Smooth muscle cell (in vitro differentiated cells): ENCODE measurements around the gene CKAP2L. TPM values are rescaled to one million over a fixed set of nuclear protein-coding genes. Genes with fewer than 3 reads are reported as not detected.

Experiments used
- DNase-seq: peaks from one replicate; lab custom pipeline; 2025; ENCODE audit not compliant: unreplicated experiment; lab: John Stamatoyannopoulos, UW
- H2AFZ ChIP-seq: fragments of 200-600 bp; sonication (generic); 2 replicates; pipeline ENCODE4 v1.6.0; 2016; ENCODE audit warnings: antibody characterized with exemption, low read depth, mild to moderate bottlenecking
- H3F3A ChIP-seq: fragments of 200-600 bp; sonication (generic); 2 replicates; pipeline ENCODE4 v1.6.0; 2017; ENCODE audit warnings: antibody characterized with exemption, low read depth
- H3K27ac ChIP-seq: fragments of 200-600 bp; sonication (generic); 2 replicates; pipeline ENCODE4 v1.5.1; 2016; ENCODE audit warnings: low read depth, mild to moderate bottlenecking
- H3K27me3 ChIP-seq: fragments of 200-600 bp; sonication (generic); 2 replicates; pipeline ENCODE4 v1.6.1; 2016; ENCODE audit warnings: low read depth, mild to moderate bottlenecking
- H3K36me3 ChIP-seq: fragments of 200-600 bp; sonication (generic); 2 replicates; pipeline ENCODE4 v1.5.1; 2016; ENCODE audit warnings: low read depth
- H3K4me1 ChIP-seq: fragments of 200-600 bp; sonication (generic); 2 replicates; pipeline ENCODE4 v1.5.1; 2016; ENCODE audit warnings: low read depth
- H3K4me2 ChIP-seq: fragments of 200-600 bp; sonication (generic); 2 replicates; pipeline ENCODE4 v1.6.0; 2016; ENCODE audit warnings: mild to moderate bottlenecking
- H3K4me3 ChIP-seq: fragments of 200-600 bp; sonication (generic); 2 replicates; pipeline ENCODE4 v1.5.1; 2016; ENCODE audit warnings: mild to moderate bottlenecking
- H3K79me2 ChIP-seq: fragments of 200-600 bp; sonication (generic); 2 replicates; pipeline ENCODE4 v1.6.0; 2016; ENCODE audit warnings: low read depth, mild to moderate bottlenecking
- H3K9ac ChIP-seq: fragments of 200-600 bp; sonication (generic); 2 replicates; pipeline ENCODE4 v1.6.0; 2016; ENCODE audit warnings: low read depth
- H3K9me3 ChIP-seq: fragments of 200-600 bp; sonication (generic); replicated peaks from 2 replicates; pipeline ENCODE4 v1.5.1; 2016; ENCODE audit warnings: low read depth
- H4K20me1 ChIP-seq: fragments of 200-600 bp; sonication (generic); 2 replicates; pipeline ENCODE4 v1.6.0; 2016; ENCODE audit warnings: low read depth
- WGBS: methylation state at CpG from one replicate; pipeline ENCODE4 v1.1.7; 2016; ENCODE audit warnings: low lambda C conversion rate; 5-methylcytosine and 5-hydroxymethylcytosine counted together
- polyA plus RNA-seq: library from polyadenylated mRNA; unstranded; fragments of >200 nt; fragmentation: Nextera tagmentation; extraction: Ambion mirVana; gene quantifications from 2 replicates; pipeline ENCODE4 v1.2.1, GENCODE V29; 2016
- total RNA-seq: library from RNA; depleted of rRNA; stranded (reverse); fragments of >200 nt; gene quantifications from 2 replicates; pipeline ENCODE4 v1.2.3, GENCODE V29; 2014
- TF ChIP-seq, protein P1 (sequence below): fragments of 200-600 bp; sonication (generic); IDR thresholded peaks from 2 replicates; pipeline ENCODE4 v1.5.1; 2017; ENCODE audit warnings: borderline replicate concordance, mild to moderate bottlenecking, antibody characterized with exemption; ENCODE audit not compliant: insufficient read depth, poor library complexity, severe bottlenecking

Gene CKAP2L
- total and polyA plus RNA-seq, 2 experiments from 2014 or later: 6.6 to 16.7 TPM

DNA sequence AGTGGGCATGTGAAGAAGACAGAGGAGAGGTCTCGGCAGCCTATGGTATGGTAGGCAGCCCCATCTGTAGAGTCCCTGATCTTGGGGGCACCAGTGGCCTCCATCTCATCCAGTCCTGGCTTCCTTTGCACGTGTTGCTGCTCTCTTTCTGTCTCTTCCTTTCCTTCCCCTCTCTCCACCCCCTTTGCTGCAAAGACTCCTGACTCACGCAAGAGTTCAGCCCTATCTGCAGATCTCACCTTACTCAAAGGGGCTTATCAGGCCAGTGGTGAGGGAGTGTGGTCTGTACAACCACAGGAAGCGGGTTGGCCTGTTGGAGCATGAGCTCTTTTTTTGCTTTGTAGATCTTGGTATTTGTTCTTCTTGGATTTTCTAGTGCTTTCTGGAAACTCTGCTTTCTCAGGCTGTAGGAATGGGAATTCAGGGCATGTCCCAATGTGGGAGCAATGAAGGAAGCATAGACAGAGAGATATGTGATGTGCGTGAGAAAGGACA lies 58.2 kb downstream of the CKAP2L start:
- Histone ChIP-seq H3K36me3 (no peaks in the 10 kb centered on the region), H3K79me2 (no peaks in the 10 kb centered on the region), H3K4me2 (peak overlapping the region; percentile 59), H3K9ac (no peak overlapping the region), H3K9me3 (no peaks in the 10 kb centered on the region), H3K27ac (peak overlapping the region; percentile 16), H3K4me3 (no peak overlapping the region), H3K4me1 (no peaks in the 10 kb centered on the region), H4K20me1 (no peaks in the 10 kb centered on the region), H3K27me3 (no peaks in the 10 kb centered on the region), H3F3A (no peaks in the 10 kb centered on the region), H2AFZ (no peak overlapping the region)
- TF ChIP-seq, protein P1, sequence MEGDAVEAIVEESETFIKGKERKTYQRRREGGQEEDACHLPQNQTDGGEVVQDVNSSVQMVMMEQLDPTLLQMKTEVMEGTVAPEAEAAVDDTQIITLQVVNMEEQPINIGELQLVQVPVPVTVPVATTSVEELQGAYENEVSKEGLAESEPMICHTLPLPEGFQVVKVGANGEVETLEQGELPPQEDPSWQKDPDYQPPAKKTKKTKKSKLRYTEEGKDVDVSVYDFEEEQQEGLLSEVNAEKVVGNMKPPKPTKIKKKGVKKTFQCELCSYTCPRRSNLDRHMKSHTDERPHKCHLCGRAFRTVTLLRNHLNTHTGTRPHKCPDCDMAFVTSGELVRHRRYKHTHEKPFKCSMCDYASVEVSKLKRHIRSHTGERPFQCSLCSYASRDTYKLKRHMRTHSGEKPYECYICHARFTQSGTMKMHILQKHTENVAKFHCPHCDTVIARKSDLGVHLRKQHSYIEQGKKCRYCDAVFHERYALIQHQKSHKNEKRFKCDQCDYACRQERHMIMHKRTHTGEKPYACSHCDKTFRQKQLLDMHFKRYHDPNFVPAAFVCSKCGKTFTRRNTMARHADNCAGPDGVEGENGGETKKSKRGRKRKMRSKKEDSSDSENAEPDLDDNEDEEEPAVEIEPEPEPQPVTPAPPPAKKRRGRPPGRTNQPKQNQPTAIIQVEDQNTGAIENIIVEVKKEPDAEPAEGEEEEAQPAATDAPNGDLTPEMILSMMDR: no peak
- no peak for DNase-seq
- 27% methylated on average over 5 of the region's 5 CpGs for WGBS

DNA sequence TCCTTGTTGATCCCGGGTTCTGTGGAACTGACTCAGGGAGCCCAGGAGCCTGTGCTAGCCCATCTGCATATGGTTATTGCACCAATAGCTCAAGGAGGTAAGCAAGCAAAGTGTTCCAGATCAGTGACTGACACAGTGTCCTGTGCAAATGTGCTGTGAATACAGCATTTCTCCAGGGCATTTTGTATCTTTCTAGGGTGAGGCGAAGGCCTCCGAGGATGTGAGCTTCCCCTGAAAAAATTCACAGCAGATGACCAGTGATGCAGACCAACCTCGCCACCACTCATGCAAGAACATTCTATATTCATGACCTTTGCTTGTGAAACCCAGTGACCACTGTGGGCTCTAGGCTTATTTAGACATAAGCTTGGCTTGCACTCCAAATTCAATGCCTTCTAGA lies 58.8 kb downstream of the CKAP2L start:
- H3K36me3 ChIP-seq: no peaks in the 10 kb centered on the region
- no peak overlapping the region for H3K4me2 ChIP-seq
- no peak overlapping the region for H2AFZ ChIP-seq
- H4K20me1 ChIP-seq: no peaks in the 10 kb centered on the region
- H3K4me3 ChIP-seq: no peak overlapping the region
- no peaks in the 10 kb centered on the region for H3F3A ChIP-seq
- no peak overlapping the region for H3K9ac ChIP-seq
- no peaks in the 10 kb centered on the region for H3K79me2 ChIP-seq
- no peaks in the 10 kb centered on the region for H3K4me1 ChIP-seq
- no peaks in the 10 kb centered on the region for H3K27me3 ChIP-seq
- no peak for DNase-seq
- 91% methylated on average over 4 of the region's 4 CpGs for WGBS
- TF ChIP-seq, protein P1: no peak
- no peaks in the 10 kb centered on the region for H3K9me3 ChIP-seq
- no peak overlapping the region for H3K27ac ChIP-seq

DNA sequence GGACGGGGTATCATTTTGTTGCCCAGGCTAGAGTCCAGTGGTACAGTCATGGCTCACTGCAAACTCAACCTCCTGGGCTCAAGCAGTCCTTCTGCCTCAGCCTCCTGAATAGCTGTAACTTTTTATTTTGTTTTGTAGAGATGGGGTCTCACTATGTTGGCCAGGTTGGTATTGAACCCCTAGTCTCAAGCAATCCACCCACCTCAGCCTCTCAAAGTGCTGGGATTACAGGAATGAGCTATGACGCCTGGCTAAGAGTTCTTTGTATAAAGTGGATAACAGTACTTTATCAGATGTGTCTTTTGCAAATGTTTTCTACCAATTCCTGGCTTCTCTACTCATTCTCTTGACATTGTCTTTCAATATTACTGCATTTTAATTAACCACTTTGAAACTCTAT lies 60.7 kb downstream of the CKAP2L start:
- 71% methylated on average over 2 of the region's 2 CpGs for WGBS
- H3K36me3 ChIP-seq: no peaks in the 10 kb centered on the region
- TF ChIP-seq, protein P1: no peak
- H3K4me3 ChIP-seq: no peak overlapping the region
- H3K4me1 ChIP-seq: no peaks in the 10 kb centered on the region
- DNase-seq: no peak
- H2AFZ ChIP-seq: no peak overlapping the region
- no peak overlapping the region for H3K4me2 ChIP-seq
- no peak overlapping the region for H3K27ac ChIP-seq
- no peaks in the 10 kb centered on the region for H4K20me1 ChIP-seq
- H3F3A ChIP-seq: no peaks in the 10 kb centered on the region
- no peaks in the 10 kb centered on the region for H3K9me3 ChIP-seq
- H3K79me2 ChIP-seq: no peaks in the 10 kb centered on the region
- no peaks in the 10 kb centered on the region for H3K27me3 ChIP-seq
- H3K9ac ChIP-seq: no peak overlapping the region

- Histone ChIP-seq H3K9me3 (no peaks in the 10 kb centered on the region), H4K20me1 (no peaks in the 10 kb centered on the region), H3K9ac (no peak overlapping the region), H3K4me1 (no peaks in the 10 kb centered on the region), H3K27ac (no peak overlapping the region), H2AFZ (no peak overlapping the region), H3K36me3 (no peaks in the 10 kb centered on the region), H3K79me2 (no peaks in the 10 kb centered on the region), H3K4me2 (no peak overlapping the region), H3K27me3 (no peaks in the 10 kb centered on the region), H3F3A (no peaks in the 10 kb centered on the region), H3K4me3 (no peak overlapping the region)
- DNase-seq: no peak
- WGBS: 92% methylated on average over 8 of the region's 8 CpGs
- TF ChIP-seq, protein P1: no peak
These were observed 63.4 kb downstream of the CKAP2L start for GRCh38 chr2:112701052-112701451.
